Measurements from ENCODE around the gene EBP.
"Not testable (repeated sequence)": the region's sequence is repeated elsewhere in the genome, so short reads cannot be mapped to it uniquely, and the experiment has no call there.

Gene EBP

DNA sequence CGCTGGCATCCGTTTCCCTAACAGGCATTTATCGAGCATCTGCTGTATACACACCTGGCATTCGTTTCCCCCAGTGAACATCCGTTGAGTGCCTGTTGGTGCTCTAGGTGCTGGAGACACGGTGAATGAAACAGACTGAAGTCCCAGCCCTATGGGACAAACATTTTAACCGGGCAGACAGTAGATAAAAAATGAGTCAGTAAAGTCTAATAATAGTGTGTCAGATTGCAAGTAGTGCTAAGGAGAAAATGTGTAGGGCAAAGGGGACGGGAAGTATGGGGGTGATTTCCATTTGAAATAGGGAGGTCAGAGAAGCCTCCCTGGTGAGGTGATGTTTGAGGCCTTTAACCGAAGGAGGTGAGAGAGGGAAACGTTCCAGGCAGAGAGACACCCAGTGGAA is 5.3 kb upstream of the EBP start:
- H3K4me3 ChIP-seq (ENCODE audit: low read depth, low read length) = no peak overlapping the region
- DNase-seq (ENCODE audit: low read depth, low spot score) = no peak
- in situ Hi-C loops (cut with HindIII; ENCODE audit: low sequenced_read_pairs) = no loop called here
- TF ChIP-seq, protein P1, sequence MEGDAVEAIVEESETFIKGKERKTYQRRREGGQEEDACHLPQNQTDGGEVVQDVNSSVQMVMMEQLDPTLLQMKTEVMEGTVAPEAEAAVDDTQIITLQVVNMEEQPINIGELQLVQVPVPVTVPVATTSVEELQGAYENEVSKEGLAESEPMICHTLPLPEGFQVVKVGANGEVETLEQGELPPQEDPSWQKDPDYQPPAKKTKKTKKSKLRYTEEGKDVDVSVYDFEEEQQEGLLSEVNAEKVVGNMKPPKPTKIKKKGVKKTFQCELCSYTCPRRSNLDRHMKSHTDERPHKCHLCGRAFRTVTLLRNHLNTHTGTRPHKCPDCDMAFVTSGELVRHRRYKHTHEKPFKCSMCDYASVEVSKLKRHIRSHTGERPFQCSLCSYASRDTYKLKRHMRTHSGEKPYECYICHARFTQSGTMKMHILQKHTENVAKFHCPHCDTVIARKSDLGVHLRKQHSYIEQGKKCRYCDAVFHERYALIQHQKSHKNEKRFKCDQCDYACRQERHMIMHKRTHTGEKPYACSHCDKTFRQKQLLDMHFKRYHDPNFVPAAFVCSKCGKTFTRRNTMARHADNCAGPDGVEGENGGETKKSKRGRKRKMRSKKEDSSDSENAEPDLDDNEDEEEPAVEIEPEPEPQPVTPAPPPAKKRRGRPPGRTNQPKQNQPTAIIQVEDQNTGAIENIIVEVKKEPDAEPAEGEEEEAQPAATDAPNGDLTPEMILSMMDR (IDR thresholded peaks at IDR 0.05; ENCODE audit: low read depth, low read length) = no peak

DNA sequence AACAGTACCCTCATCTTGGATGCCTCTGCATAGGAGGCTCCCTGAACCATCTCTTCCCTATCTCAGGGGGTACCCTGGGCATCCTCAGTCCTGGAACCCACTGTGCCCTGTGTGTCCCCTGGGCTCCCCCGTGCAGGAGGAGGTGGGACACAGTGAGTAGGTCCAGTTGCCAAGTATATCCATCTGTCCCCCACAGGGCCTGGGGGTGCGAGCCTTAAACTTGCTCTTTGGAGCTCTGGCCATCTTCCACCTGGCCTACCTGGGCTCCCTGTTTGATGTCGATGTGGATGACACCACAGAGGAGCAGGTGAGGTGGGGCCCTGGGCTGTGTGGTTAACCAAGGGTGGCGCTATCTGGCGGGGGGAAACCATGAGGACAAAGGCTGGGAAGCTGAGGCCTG is 4.6 kb upstream of the EBP start:
- in situ Hi-C loops (cut with HindIII; ENCODE audit: low sequenced_read_pairs) = no loop called here
- TF ChIP-seq, protein P1 (IDR thresholded peaks at IDR 0.05; ENCODE audit: low read depth, low read length) = no peak
- DNase-seq (ENCODE audit: low read depth, low spot score) = no peak
- H3K4me3 ChIP-seq (ENCODE audit: low read depth, low read length) = no peak overlapping the region

DNA sequence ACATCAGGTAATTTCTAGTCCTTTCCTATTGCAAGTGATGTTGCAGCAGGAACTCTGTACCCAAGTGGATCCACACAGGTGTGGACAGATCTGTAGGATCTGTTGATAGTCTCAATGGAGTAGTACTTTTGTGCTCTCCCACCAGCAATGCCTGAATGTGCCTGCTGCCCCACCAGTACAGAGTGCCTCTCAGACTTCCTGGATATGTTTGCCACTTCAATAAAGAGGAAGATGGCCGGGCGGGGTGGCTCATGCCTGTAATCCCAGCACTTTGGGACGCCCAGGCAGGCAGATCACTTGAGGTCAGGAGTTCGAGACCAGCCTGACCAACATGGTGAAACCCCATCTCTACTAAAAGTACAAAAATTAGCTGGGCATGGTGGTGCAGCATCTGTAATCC is 2.1 kb upstream of the EBP start:
- in situ Hi-C loops (cut with HindIII; ENCODE audit: low sequenced_read_pairs); DNase-seq (ENCODE audit: low read depth, low spot score); H3K4me3 ChIP-seq (ENCODE audit: low read depth, low read length): not testable (repeated sequence)

DNA sequence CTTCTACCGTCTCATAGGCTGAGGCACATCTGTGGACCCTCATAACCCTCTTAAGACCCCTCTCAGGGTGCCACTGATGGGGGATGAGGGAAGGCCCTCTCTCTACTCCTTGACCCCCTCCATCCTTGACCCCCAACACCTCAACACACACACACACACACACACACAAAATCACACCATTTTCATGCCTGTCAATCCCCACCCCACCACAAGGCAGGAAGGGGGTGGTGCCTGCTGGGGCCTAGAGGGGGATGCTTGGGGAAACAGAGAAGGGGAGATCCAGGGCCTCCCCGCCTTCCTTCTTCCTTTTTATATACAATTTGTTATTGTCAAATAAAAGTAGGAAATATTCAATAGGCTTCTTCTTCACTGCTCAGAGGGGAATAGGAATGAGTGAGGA is 1.2 kb upstream of the EBP start:
- no peak for DNase-seq (ENCODE audit: low read depth, low spot score)
- H3K4me3 ChIP-seq (ENCODE audit: low read depth, low read length) = no peak overlapping the region
- TF ChIP-seq, protein P1 (IDR thresholded peaks at IDR 0.05; ENCODE audit: low read depth, low read length) = no peak
- in situ Hi-C loops (cut with HindIII; ENCODE audit: low sequenced_read_pairs) = no loop called here

DNA sequence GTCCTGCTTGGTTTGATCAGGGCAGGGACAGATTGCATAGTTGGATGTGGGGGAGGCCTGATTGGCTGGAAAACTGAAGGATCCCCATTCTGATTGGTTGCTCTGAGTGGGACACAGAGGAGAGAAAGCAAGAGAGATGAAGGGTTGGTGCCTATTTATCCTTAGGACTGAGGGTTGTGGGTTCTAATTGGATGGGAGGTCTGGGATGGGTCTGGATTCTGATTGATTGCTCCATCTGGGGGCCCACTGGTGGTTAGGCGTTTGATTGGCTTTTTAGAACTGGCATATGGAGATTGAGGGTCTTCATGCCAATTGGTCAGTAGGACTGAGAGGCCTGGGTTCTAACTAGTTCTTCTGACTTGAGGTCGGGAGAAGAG is 644 bp upstream of the EBP start:
- no peak for DNase-seq (ENCODE audit: low read depth, low spot score)
- in situ Hi-C loops (cut with HindIII; ENCODE audit: low sequenced_read_pairs) = no loop called here
- no peak overlapping the region for H3K4me3 ChIP-seq (ENCODE audit: low read depth, low read length)
- TF ChIP-seq, protein P1 (IDR thresholded peaks at IDR 0.05; ENCODE audit: low read depth, low read length) = no peak

DNA sequence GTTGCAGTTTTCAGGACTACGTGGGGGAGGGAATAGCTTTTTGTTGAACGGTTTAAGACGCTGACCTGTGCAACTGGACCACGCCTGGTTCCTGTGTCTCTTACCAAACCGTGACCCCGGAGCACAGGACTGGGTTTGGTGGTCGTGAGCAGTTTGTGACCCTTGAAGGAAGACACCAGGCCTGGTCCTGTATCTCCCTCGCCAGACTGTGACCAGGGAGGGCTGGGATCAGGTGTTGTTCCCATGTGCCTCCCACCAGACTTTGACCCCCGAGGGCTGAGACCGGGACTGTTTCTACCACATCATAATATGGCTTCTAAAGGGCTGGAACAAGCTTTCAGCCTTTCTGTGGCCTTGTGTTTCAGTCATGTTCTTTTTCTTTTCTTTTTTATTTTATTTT is 683 bp downstream of the EBP start:
- DNase-seq (ENCODE audit: low read depth, low spot score) = no peak
- TF ChIP-seq, protein P1 (IDR thresholded peaks at IDR 0.05; ENCODE audit: low read depth, low read length) = no peak
- peak overlapping the region; percentile 65 for H3K4me3 ChIP-seq (ENCODE audit: low read depth, low read length)
- in situ Hi-C loops (cut with HindIII; ENCODE audit: low sequenced_read_pairs) = no loop called here

DNA sequence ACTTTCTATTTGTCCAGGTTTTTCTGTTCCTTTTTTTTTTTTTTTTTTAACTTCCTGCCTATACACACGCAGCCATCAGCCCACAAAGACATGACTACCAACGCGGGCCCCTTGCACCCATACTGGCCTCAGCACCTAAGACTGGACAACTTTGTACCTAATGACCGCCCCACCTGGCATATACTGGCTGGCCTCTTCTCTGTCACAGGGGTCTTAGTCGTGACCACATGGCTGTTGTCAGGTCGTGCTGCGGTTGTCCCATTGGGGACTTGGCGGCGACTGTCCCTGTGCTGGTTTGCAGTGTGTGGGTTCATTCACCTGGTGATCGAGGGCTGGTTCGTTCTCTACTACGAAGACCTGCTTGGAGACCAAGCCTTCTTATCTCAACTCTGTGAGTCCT is 2.1 kb downstream of the EBP start:
- no peak for DNase-seq (ENCODE audit: low read depth, low spot score)
- in situ Hi-C loops (cut with HindIII; ENCODE audit: low sequenced_read_pairs) = no loop called here
- H3K4me3 ChIP-seq (ENCODE audit: low read depth, low read length) = no peak overlapping the region
- TF ChIP-seq, protein P1 (IDR thresholded peaks at IDR 0.05; ENCODE audit: low read depth, low read length) = no peak

DNA sequence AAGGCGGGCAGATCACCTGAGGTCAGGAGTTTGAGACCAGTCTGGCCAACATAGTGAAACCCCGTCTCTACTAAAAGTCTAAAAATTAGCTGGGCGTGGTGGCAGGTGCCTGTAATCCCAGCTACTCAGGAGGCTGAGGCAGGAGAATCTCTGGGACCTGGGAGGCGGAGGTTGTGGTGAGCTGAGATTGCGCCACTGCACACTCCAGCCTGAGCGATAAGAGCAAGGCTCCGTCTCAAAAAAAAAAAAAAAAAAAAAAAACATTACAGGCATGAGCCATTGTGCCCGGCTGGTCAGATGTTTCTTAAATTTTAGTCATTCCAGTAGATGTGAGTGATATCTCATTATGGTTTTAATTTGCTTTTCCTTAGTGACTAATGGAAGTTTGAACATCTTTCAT is 4.2 kb downstream of the EBP start:
- in situ Hi-C loops (cut with HindIII; ENCODE audit: low sequenced_read_pairs); DNase-seq (ENCODE audit: low read depth, low spot score); H3K4me3 ChIP-seq (ENCODE audit: low read depth, low read length): not testable (repeated sequence)

All from astrocyte of the spinal cord (primary cell).